Measurements from ENCODE around the gene CNTNAP4.

The CNTNAP4 gene

GRCh38 chr16:76276745-76277438 lies at the start of gene CNTNAP4:
Gene CNTNAP4, plus strand, starts transcription at chr16:76277401. Its CDS starts 262 bp downstream, at chr16:76277663.
- DNase-seq (ENCODE audit: low spot score), result no peak

DNA sequence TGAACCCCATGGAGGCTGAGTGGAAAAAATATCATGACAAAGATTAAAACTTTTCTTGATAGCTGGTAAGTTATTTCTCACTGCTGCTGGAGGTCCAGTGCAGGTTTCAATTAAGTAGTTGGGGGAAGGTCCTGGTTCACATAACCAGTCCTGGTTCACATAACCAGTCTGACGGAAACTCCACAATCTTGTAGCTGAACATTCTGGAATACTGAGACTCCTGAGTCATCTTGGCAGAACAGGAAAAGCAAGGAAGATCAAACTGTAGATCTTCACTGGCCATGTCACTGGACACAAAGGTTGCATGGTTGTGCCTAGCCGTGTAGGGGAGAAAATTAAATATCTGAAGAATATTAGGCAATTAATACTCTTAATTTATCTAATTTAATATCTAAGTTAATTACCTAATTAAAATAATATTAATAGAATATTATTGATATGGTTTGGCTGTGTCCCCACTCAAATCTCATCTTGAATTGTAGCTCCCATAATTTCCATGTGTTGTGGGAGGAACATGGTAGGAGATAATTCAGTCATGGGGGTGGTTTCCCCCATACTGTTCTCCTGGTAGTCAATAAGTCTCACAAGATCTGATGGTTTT lies 48.6 kb upstream of the CNTNAP4 start:
- DNase-seq (ENCODE audit: low spot score), result no peak

DNA sequence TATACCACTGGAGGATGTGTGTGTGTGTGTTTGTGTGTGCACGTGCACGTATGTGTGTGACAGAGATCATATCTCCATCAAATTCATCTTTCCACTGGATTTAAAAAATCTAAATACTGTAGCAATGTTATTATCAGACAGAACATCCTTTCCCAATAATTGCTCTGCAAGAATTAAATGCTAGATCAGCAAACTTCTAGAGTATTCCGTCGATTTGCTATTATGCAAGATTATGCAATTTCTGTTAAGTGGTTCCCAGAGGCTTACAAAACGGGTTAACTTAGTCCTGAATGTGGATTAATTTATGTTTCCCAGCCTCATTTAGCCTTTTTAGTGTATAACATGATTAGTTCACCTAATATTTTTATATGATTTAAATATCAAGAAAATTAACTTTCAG lies 44.5 kb upstream of the CNTNAP4 start:
- no peak for DNase-seq (ENCODE audit: low spot score)

GRCh38 chr16:76235025-76235424 lies 42.2 kb upstream of the CNTNAP4 start:
- DNase-seq (ENCODE audit: low spot score), result no peak

GRCh38 chr16:76235426-76235825 lies 41.8 kb upstream of the CNTNAP4 start:
- no peak for DNase-seq (ENCODE audit: low spot score)

- DNase-seq (ENCODE audit: low spot score), result no peak
Measured at GRCh38 chr16:76237471-76237870, 39.7 kb upstream of the CNTNAP4 start.

GRCh38 chr16:76241755-76242154 lies 35.4 kb upstream of the CNTNAP4 start:
- DNase-seq (ENCODE audit: low spot score), result no peak

- DNase-seq (ENCODE audit: low spot score), result no peak
Measured at GRCh38 chr16:76243620-76244019, 33.6 kb upstream of the CNTNAP4 start.

- DNase-seq (ENCODE audit: low spot score), result no peak
Measured at GRCh38 chr16:76246587-76246986, 30.6 kb upstream of the CNTNAP4 start.

DNA sequence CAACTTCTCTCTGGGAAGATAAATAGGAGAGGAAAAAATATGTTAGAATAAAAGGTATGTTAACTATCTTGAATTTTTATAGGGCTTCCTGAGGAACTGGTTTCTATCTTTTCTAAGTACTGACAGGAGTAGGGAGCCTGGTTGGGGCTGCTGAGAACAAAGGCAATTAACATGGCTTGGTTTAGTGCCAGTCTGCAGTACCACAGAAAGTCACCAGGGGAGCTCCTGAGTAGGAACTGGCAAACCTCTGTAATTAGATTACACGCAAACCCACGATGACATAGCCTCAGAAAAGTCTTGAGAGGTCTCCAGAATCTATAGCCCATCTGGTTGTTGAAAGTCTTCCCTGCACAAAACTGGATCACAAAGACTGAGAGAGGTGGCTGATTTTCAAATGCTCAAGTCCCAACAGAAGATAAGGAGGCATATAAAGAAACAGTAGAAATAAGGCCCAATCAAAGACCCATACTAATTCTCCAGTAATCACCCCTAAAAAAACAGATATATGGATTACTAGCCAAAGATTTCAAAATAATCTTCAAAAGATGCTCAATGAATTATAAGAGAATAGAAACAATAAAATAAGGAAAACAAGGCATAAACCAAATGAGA lies 11.7 kb upstream of the CNTNAP4 start:
- DNase-seq (ENCODE audit: low spot score), result peak; percentile 39

GRCh38 chr16:76268824-76269223 lies 8.4 kb upstream of the CNTNAP4 start:
- no peak for DNase-seq (ENCODE audit: low spot score)

- no peak for DNase-seq (ENCODE audit: low spot score)
Measured at GRCh38 chr16:76277460-76278030, 344 bp downstream of the CNTNAP4 start.

GRCh38 chr16:76278086-76278485 lies 885 bp downstream of the CNTNAP4 start:
- DNase-seq (ENCODE audit: low spot score), result no peak

DNA sequence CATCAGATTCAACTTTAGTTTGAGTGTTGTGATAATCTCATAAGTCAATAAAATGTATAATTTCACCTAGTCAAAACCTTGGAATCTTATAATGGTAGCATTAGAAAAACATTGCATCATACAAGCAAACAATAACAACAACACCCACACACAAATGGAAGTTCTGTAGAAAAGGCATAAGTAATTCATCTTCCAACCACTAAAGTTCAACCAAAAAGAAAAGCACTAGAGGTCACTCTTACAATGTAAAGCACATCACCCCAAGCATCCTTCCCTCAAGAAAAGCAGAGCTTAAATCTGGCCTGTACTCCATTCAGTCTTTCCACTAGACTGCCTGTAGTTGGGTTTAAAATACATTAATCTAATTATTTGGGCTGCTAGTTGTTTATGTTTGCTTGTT lies 1.8 kb downstream of the CNTNAP4 start:
- peak; percentile 7 for DNase-seq (ENCODE audit: low spot score)

- no peak for DNase-seq (ENCODE audit: low spot score)
Measured at GRCh38 chr16:76280421-76281215, 3.4 kb downstream of the CNTNAP4 start.

GRCh38 chr16:76287466-76287865 lies 10.3 kb downstream of the CNTNAP4 start:
- no peak for DNase-seq (ENCODE audit: low spot score)

- DNase-seq (ENCODE audit: low spot score), result no peak
Measured at GRCh38 chr16:76292218-76292617, 15.0 kb downstream of the CNTNAP4 start.

- no peak for DNase-seq (ENCODE audit: low spot score)
Measured at GRCh38 chr16:76293980-76294379, 16.8 kb downstream of the CNTNAP4 start.

GRCh38 chr16:76294396-76295214 lies 17.4 kb downstream of the CNTNAP4 start:
- no peak for DNase-seq (ENCODE audit: low spot score)

- DNase-seq (ENCODE audit: low spot score), result no peak
Measured at GRCh38 chr16:76297941-76298340, 20.7 kb downstream of the CNTNAP4 start.

- no peak for DNase-seq (ENCODE audit: low spot score)
Measured at GRCh38 chr16:76303637-76304314, 26.6 kb downstream of the CNTNAP4 start.
